ENCODE data around the gene TAS2R1.

TAS2R1 gene, protein sequence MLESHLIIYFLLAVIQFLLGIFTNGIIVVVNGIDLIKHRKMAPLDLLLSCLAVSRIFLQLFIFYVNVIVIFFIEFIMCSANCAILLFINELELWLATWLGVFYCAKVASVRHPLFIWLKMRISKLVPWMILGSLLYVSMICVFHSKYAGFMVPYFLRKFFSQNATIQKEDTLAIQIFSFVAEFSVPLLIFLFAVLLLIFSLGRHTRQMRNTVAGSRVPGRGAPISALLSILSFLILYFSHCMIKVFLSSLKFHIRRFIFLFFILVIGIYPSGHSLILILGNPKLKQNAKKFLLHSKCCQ

GRCh38 chr5:9630251-9630650 is at the start of gene TAS2R1:
TAS2R1 (minus strand) TSS chr5:9630351; CDS start chr5:9630032, 319 bp downstream.
- DNase-seq (ENCODE audit: low read depth), result no peak
- no peak for TF ChIP-seq CTCF (IDR thresholded peaks at IDR 0.05; ENCODE audit: control insufficient read depth, extremely low read depth, insufficient read depth)
- H3K4me3 ChIP-seq (ENCODE audit: low read depth, low read length), result no peak within 1 kb of the TSS

DNA sequence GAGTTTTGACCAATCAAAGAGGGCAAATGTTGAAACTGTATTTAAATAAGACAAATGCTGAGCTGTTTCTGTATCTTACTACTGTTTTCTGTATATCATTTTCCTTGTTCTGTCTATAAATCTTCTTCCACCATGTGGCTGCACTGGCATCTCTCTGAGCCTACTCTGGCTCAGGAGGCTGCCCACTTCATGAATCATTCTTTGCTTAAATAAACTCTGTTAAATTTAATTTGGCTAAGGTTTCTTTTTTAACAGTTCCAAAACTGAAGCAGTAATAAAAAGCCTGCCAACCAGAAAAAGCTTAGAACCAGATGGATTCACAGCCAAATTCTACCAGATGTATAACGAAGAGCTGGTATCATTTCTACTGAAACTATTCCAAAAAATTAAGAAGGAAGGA is 40.2 kb upstream of the TAS2R1 start:
- no peak for TF ChIP-seq CTCF (IDR thresholded peaks at IDR 0.05; ENCODE audit: control insufficient read depth, extremely low read depth, insufficient read depth)
- H3K4me3 ChIP-seq (ENCODE audit: low read depth, low read length), result no peak overlapping the region
- no peak for DNase-seq (ENCODE audit: low read depth)

DNA sequence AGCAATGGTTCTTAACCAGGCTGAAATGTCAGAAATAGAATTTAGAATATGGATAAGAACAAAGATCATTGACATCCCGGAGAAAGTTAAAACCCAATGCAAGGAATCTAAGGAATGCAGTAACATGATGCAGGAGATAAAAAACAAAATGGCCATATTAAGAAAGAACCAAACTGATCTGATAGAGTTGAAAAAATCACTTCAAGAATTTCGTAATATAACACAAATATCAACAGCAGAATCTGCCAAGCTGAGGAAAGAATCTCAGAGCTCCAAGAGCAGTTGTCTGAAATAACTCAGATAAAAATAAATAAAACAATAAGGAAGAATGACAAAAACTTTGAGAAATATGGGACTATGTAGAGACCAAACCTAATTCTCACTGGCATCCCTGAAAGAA is 37.8 kb upstream of the TAS2R1 start:
- no peak for TF ChIP-seq CTCF (IDR thresholded peaks at IDR 0.05; ENCODE audit: control insufficient read depth, extremely low read depth, insufficient read depth)
- no peak overlapping the region for H3K4me3 ChIP-seq (ENCODE audit: low read depth, low read length)
- DNase-seq (ENCODE audit: low read depth), result no peak

GRCh38 chr5:9663891-9664290 is 33.7 kb upstream of the TAS2R1 start:
- no peak for TF ChIP-seq CTCF (IDR thresholded peaks at IDR 0.05; ENCODE audit: control insufficient read depth, extremely low read depth, insufficient read depth)
- no peak overlapping the region for H3K4me3 ChIP-seq (ENCODE audit: low read depth, low read length)
- DNase-seq (ENCODE audit: low read depth), result no peak

DNA sequence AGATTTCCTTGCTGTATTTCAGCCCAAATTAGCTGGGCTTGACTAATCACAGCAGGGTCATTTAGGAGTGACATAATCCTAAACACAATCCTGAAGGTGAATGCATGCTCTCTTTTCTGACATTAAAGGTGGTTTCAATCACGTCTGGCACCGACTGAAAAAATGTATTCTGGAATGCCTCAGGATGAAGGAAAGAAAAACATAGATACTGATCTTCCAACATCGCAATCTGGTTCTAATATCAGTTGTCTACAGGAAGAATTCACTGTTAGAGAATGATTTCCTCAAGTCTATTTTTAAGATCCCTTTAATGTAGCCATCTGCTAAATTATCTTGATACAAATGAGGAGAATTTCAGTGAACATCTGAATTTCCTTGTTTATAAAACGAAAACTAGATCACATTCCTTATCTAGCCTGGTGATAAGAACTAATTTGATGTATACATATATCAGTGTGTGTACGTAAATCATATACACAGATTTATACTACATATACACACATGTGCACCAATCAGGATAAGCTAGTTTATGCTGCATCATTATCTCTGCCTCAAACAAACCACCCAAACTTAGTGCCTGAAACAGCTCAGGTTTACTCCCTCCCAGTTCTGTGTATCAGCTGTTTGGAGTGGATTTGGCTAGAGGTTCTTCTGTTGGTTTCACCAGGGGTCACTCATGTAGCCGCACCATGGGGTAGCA is 31.3 kb upstream of the TAS2R1 start:
- DNase-seq (ENCODE audit: low read depth), result no peak
- TF ChIP-seq CTCF (IDR thresholded peaks at IDR 0.05; ENCODE audit: control insufficient read depth, extremely low read depth, insufficient read depth), result no peak
- H3K4me3 ChIP-seq (ENCODE audit: low read depth, low read length), result no peak overlapping the region

DNA sequence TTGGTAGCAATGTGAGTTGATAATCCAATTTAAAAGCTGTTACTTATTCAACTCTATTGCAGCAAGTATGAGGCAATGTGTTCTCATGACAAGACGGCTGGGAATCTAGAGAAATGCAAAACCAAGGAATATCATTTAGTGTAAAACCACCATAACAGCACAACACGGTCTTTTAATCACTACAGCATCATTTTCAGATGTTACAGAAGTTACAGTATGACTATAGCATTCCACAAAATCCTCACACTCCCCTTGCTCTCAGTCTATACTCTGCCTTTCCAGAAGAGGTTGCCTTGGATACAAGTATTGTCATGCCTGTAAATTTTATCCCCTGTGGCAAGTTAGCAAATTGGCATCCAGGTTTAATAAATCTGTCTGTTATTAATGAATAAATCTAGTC is 28.6 kb upstream of the TAS2R1 start:
- DNase-seq (ENCODE audit: low read depth), result no peak
- no peak for TF ChIP-seq CTCF (IDR thresholded peaks at IDR 0.05; ENCODE audit: control insufficient read depth, extremely low read depth, insufficient read depth)
- no peak overlapping the region for H3K4me3 ChIP-seq (ENCODE audit: low read depth, low read length)

Data from LNCaP clone FGC (cell line).